ENCODE measurements around the gene DHRS3. TPM values are rescaled to one million over a fixed set of nuclear protein-coding genes. Genes with fewer than 3 reads are reported as not detected.

The DHRS3 gene
- polyA plus RNA-seq, 1 of the 3 experiments (the other 2 are of a cell fraction) = 44.8 TPM

- Histone ChIP-seq H3F3A (replicated peaks; ENCODE audit: insufficient read depth) (no peaks in the 10 kb centered on the region), H3K36me3 (replicated peaks in 1 of 2; ENCODE audit: control insufficient read depth in 1 of 2, insufficient read depth in 2 of 2, low read length in 1 of 2) (no peaks in the 10 kb centered on the region), H4K20me1 (ENCODE audit: insufficient read depth) (no peaks in the 10 kb centered on the region), H3K79me2 (ENCODE audit: insufficient read depth) (no peaks in the 10 kb centered on the region), H3K9ac (no peak overlapping the region), H3K9me3 (no peaks in the 10 kb centered on the region), H3K4me3 (ENCODE audit: low read depth in 2 of 2, low read length in 1 of 2) (no peak overlapping the region), H3K27ac (ENCODE audit: low read depth in 2 of 2, low read length in 1 of 2) (no peak overlapping the region), H2AFZ (ENCODE audit: low read depth) (no peak overlapping the region), H3K4me2 (no peak overlapping the region), H3K9me2 (no peaks in the 10 kb centered on the region), H3K4me1 (ENCODE audit: control insufficient read depth in 1 of 2, insufficient read depth in 2 of 2, low read depth in 1 of 2, low read length in 1 of 2) (no peaks in the 10 kb centered on the region; a peak in 1 of 4 replicates), H3K27me3 (ENCODE audit: insufficient read depth) (no peaks in the 10 kb centered on the region)
- TF ChIP-seq CHD2 (IDR thresholded peaks at IDR 0.05; ENCODE audit: low read length, partially characterized antibody) (no peak), FOSL2 (IDR thresholded peaks at IDR 0.05; ENCODE audit: borderline replicate concordance, low read depth) (no peak), TEAD4 (IDR thresholded peaks at IDR 0.05; ENCODE audit: borderline replicate concordance, insufficient read depth) (no peak), FOXM1 (IDR thresholded peaks at IDR 0.05; ENCODE audit: low read depth) (no peak), SMC3 (IDR thresholded peaks at IDR 0.05; ENCODE audit: low read depth, low read length) (no peak), REST (IDR thresholded peaks at IDR 0.05; ENCODE audit: low read depth, low read length) (no peak), RAD21 (IDR thresholded peaks at IDR 0.05; ENCODE audit: low read length) (no peak), ELF1 (IDR thresholded peaks at IDR 0.05) (no peak), NFIC (IDR thresholded peaks at IDR 0.05; ENCODE audit: borderline replicate concordance) (no peak), EP300 (IDR thresholded peaks at IDR 0.05; ENCODE audit: borderline replicate concordance in 1 of 2, low read depth in 1 of 2, low read length in 1 of 2) (no peak), IRF3 (IDR thresholded peaks at IDR 0.05; ENCODE audit: low read depth, low read length) (no peak)
- no peak for DNase-seq
- POLR2A ChIA-PET = no interaction called here
- CTCF ChIA-PET = interaction anchor here (1.1 to 2.8 kb wide), 4 partner anchors 11 to 505 kb away, joined by 3 to 13 read pairs (median 6); no protein-coding TSS in a partner anchor
- 65% methylated on average over 8 of the region's 15 CpGs for WGBS (ENCODE audit: low lambda C conversion rate)
Observed at GRCh38 chr1:12629985-12630760, 12.2 kb upstream of the DHRS3 start.

GRCh38 chr1:12629511-12629956 is 11.5 kb upstream of the DHRS3 start:
- no peak for DNase-seq
- TF ChIP-seq TCF12 (IDR thresholded peaks at IDR 0.05) (no peak), CTCF (IDR thresholded peaks at IDR 0.05) (no peak), RXRA (IDR thresholded peaks at IDR 0.05; ENCODE audit: borderline replicate concordance, low read depth) (no peak), FOSL2 (IDR thresholded peaks at IDR 0.05; ENCODE audit: borderline replicate concordance, low read depth) (no peak), SMC3 (IDR thresholded peaks at IDR 0.05; ENCODE audit: low read depth, low read length) (no peak), TAF1 (IDR thresholded peaks at IDR 0.05; ENCODE audit: borderline replicate concordance, low read depth, low read length) (no peak), IRF3 (IDR thresholded peaks at IDR 0.05; ENCODE audit: low read depth, low read length) (no peak), FOXM1 (IDR thresholded peaks at IDR 0.05; ENCODE audit: low read depth) (no peak), MXI1 (IDR thresholded peaks at IDR 0.05; ENCODE audit: low read depth, low read length) (no peak), TEAD4 (IDR thresholded peaks at IDR 0.05; ENCODE audit: borderline replicate concordance, insufficient read depth) (no peak), FOXJ3 (CRISPR knock-in tag; IDR thresholded peaks at IDR 0.05) (no peak), RFX5 (IDR thresholded peaks at IDR 0.05; ENCODE audit: low read length) (no peak)

More at GRCh38 chr1:12629511-12629956, 11.5 kb upstream of the DHRS3 start:
- no peaks in the 10 kb centered on the region for H3F3A ChIP-seq (replicated peaks; ENCODE audit: insufficient read depth)
- H3K27me3 ChIP-seq (ENCODE audit: insufficient read depth) = no peaks in the 10 kb centered on the region
- H3K4me2 ChIP-seq = no peak overlapping the region
- CTCF ChIA-PET = interaction anchor here (1.1 to 2.8 kb wide), 4 partner anchors 10 to 505 kb away, joined by 3 to 13 read pairs (median 6); no protein-coding TSS in a partner anchor
- no peaks in the 10 kb centered on the region for H4K20me1 ChIP-seq (ENCODE audit: insufficient read depth)
- H3K9ac ChIP-seq = no peak overlapping the region
- POLR2A ChIA-PET = no interaction called here
- no peaks in the 10 kb centered on the region; a peak in 1 of 4 replicates for H3K4me1 ChIP-seq (ENCODE audit: control insufficient read depth in 1 of 2, insufficient read depth in 2 of 2, low read depth in 1 of 2, low read length in 1 of 2)
- no peaks in the 10 kb centered on the region for H3K9me3 ChIP-seq
- H3K9me2 ChIP-seq = no peaks in the 10 kb centered on the region
- H3K79me2 ChIP-seq (ENCODE audit: insufficient read depth) = no peaks in the 10 kb centered on the region
- WGBS (ENCODE audit: low lambda C conversion rate) = 80% methylated on average over 1 of the region's 1 CpG
- H3K4me3 ChIP-seq (ENCODE audit: low read depth in 2 of 2, low read length in 1 of 2) = no peak overlapping the region
- H2AFZ ChIP-seq (ENCODE audit: low read depth) = no peak overlapping the region
- no peaks in the 10 kb centered on the region for H3K36me3 ChIP-seq (replicated peaks in 1 of 2; ENCODE audit: control insufficient read depth in 1 of 2, insufficient read depth in 2 of 2, low read length in 1 of 2)
- no peak overlapping the region for H3K27ac ChIP-seq (ENCODE audit: low read depth in 2 of 2, low read length in 1 of 2)
